WTC11 (cell line): ENCODE data around the gene WDFY4. TPM values are rescaled to one million over a fixed set of nuclear protein-coding genes. Genes with fewer than 3 reads are reported as not detected.

Experiments
- ATAC-seq: fragments of 200-7000 bp; cut with Tn5 transposase; 2 replicates; pipeline ENCODE4 v1.10.0; 2021; ENCODE audit warnings: mild to moderate bottlenecking, moderate library complexity
- CTCF ChIA-PET: fragments of 300-600 bp; sonication (Branson Sonifier 250); formaldehyde crosslinking; loops from one replicate; lab custom pipeline; 2021; ENCODE audit warnings: antibody characterized with exemption; lab: Charles Lee
- POLR2A ChIA-PET: fragments of 350-600 bp; sonication (Branson Sonifier 250); formaldehyde crosslinking; loops from one replicate; lab custom pipeline; 2021; ENCODE audit warnings: antibody characterized with exemption; lab: Charles Lee
- DNase-seq: peaks from one replicate; pipeline ENCODE4 v3.0.0; 2021; ENCODE audit warnings: low spot score
- H3K27ac Mint-ChIP-seq: 2 replicates; pipeline ENCODE4 v1.8.0; 2021; ENCODE audit warnings: mixed read lengths
- H3K27me3 Mint-ChIP-seq: 2 replicates; pipeline ENCODE4 v1.8.0; 2021; ENCODE audit warnings: low read depth, mild to moderate bottlenecking, moderate library complexity, mixed read lengths
- H3K36me3 Mint-ChIP-seq: 2 replicates; pipeline ENCODE4 v1.8.0; 2021; ENCODE audit warnings: mixed read lengths
- H3K4me1 Mint-ChIP-seq: 2 replicates; pipeline ENCODE4 v1.8.0; 2022; ENCODE audit warnings: mixed read lengths
- H3K4me3 Mint-ChIP-seq: 2 replicates; pipeline ENCODE4 v1.8.0; 2021; ENCODE audit warnings: mild to moderate bottlenecking, moderate library complexity, mixed read lengths
- H3K9me3 Mint-ChIP-seq: 2 replicates; pipeline ENCODE4 v1.8.0; 2021; ENCODE audit warnings: mixed read lengths
- AR ChIP-seq: fragments of 250-450 bp; sonication (Bioruptor Pico); IDR thresholded peaks from 2 replicates; pipeline ENCODE4 v1.9.0; 2021; ENCODE audit warnings: mild to moderate bottlenecking
- CDX4 ChIP-seq: fragments of 250-450 bp; sonication (Bioruptor Pico); IDR thresholded peaks from 2 replicates; pipeline ENCODE4 v1.9.0; 2021; ENCODE audit warnings: moderate library complexity, mild to moderate bottlenecking, inconsistent platforms, borderline replicate concordance
- GABPB1 ChIP-seq: sonication (generic); formaldehyde crosslinking; IDR thresholded peaks from 2 replicates; pipeline ENCODE4 v1.8.1; 2023; ENCODE audit warnings: mild to moderate bottlenecking, missing genetic modification reagents
- HMGA2 ChIP-seq: fragments of 250-450 bp; sonication (Bioruptor Pico); IDR thresholded peaks from 2 replicates; pipeline ENCODE4 v1.4.0; 2021; ENCODE audit warnings: mild to moderate bottlenecking, moderate library complexity
- HMGXB4 ChIP-seq: sonication (generic); formaldehyde crosslinking; IDR thresholded peaks from 2 replicates; pipeline ENCODE4 v1.8.1; 2023; ENCODE audit warnings: mild to moderate bottlenecking, moderate library complexity, missing genetic modification reagents
- IRF2 ChIP-seq: sonication (generic); formaldehyde crosslinking; IDR thresholded peaks from 2 replicates; pipeline ENCODE4 v1.8.0; 2022; ENCODE audit warnings: low read depth, missing genetic modification reagents, borderline replicate concordance
- JAZF1 ChIP-seq: fragments of 250-450 bp; sonication (Bioruptor Pico); IDR thresholded peaks from 2 replicates; pipeline ENCODE4 v1.9.0; 2021; ENCODE audit warnings: moderate library complexity, mild to moderate bottlenecking, inconsistent platforms
- KAT7 ChIP-seq: sonication (generic); formaldehyde crosslinking; IDR thresholded peaks from 2 replicates; pipeline ENCODE4 v1.8.1; 2023; ENCODE audit warnings: missing genetic modification reagents, mild to moderate bottlenecking, borderline replicate concordance
- MYBL2 ChIP-seq: sonication (generic); formaldehyde crosslinking; IDR thresholded peaks from 2 replicates; pipeline ENCODE4 v1.8.1; 2023; ENCODE audit warnings: mild to moderate bottlenecking, moderate library complexity, missing genetic modification reagents
- NFYB ChIP-seq: sonication (generic); formaldehyde crosslinking; conservative IDR thresholded peaks from 2 replicates; pipeline ENCODE4 v1.8.0; 2022; ENCODE audit warnings: low read depth, missing genetic modification reagents
- NR1H2 ChIP-seq: sonication (generic); formaldehyde crosslinking; IDR thresholded peaks from 2 replicates; pipeline ENCODE4 v1.9.0; 2021; ENCODE audit warnings: mild to moderate bottlenecking, moderate library complexity, missing genetic modification reagents
- NR3C1 ChIP-seq: sonication (generic); formaldehyde crosslinking; conservative IDR thresholded peaks from 2 replicates; pipeline ENCODE4 v1.8.1; 2023; ENCODE audit warnings: low read depth, mild to moderate bottlenecking, missing genetic modification reagents
- TP53 ChIP-seq: sonication (generic); formaldehyde crosslinking; IDR thresholded peaks from 2 replicates; pipeline ENCODE4 v1.8.1; 2023; ENCODE audit warnings: mild to moderate bottlenecking, missing genetic modification reagents
- ZBTB21 ChIP-seq: sonication (generic); formaldehyde crosslinking; IDR thresholded peaks from 2 replicates; pipeline ENCODE4 v1.8.1; 2023; ENCODE audit warnings: mild to moderate bottlenecking, missing genetic modification reagents, borderline replicate concordance
- ZNF232 ChIP-seq: sonication (generic); formaldehyde crosslinking; IDR thresholded peaks from 2 replicates; pipeline ENCODE4 v1.8.0; 2022; ENCODE audit warnings: mild to moderate bottlenecking, missing genetic modification reagents
- ZNF263 ChIP-seq: sonication (generic); formaldehyde crosslinking; IDR thresholded peaks from 2 replicates; pipeline ENCODE4 v1.8.1; 2022; ENCODE audit warnings: low read depth, mild to moderate bottlenecking, moderate library complexity, missing genetic modification reagents
- ZNF396 ChIP-seq: fragments of 250-450 bp; sonication (Bioruptor Pico); IDR thresholded peaks from 2 replicates; pipeline ENCODE4 v1.8.0; 2021; ENCODE audit warnings: mild to moderate bottlenecking, moderate library complexity, borderline replicate concordance
- total RNA-seq: library from RNA; stranded (reverse); gene quantifications from 3 replicates; pipeline ENCODE4 v1.2.3, GENCODE V29; 2021

The WDFY4 gene
- total RNA-seq, 1 experiment from 2014 or later, result 0.13 TPM

GRCh38 chr10:48844616-48845015 is 159.9 kb downstream of the WDFY4 start:
- Mint-ChIP-seq H3K36me3 (no peaks in the 10 kb centered on the region), H3K4me3 (no peak overlapping the region), H3K9me3 (no peaks in the 10 kb centered on the region), H3K27me3 (no peaks in the 10 kb centered on the region), H3K4me1 (no peaks in the 10 kb centered on the region), H3K27ac (no peak overlapping the region)
- no peak for ATAC-seq
- ChIA-PET CTCF (no interaction called here), POLR2A (no interaction called here)
- DNase-seq, result no peak
- TF ChIP-seq ZBTB21 (CRISPR knock-in tag) (no peak), CDX4 (CRISPR knock-in tag) (no peak), HMGA2 (CRISPR knock-in tag) (no peak), ZNF396 (CRISPR knock-in tag) (no peak), GABPB1 (no peak), KAT7 (CRISPR knock-in tag) (no peak), NFYB (no peak), NR1H2 (CRISPR knock-in tag) (no peak), IRF2 (no peak), TP53 (no peak), NR3C1 (CRISPR knock-in tag) (no peak)

GRCh38 chr10:48845512-48845911 is 160.8 kb downstream of the WDFY4 start:
- H3K9me3 Mint-ChIP-seq, result no peaks in the 10 kb centered on the region
- no peaks in the 10 kb centered on the region for H3K36me3 Mint-ChIP-seq
- ChIA-PET POLR2A (no interaction called here), CTCF (no interaction called here)
- DNase-seq, result no peak
- no peaks in the 10 kb centered on the region for H3K4me1 Mint-ChIP-seq
- no peak overlapping the region for H3K27ac Mint-ChIP-seq
- TF ChIP-seq AR (CRISPR knock-in tag) (no peak), HMGXB4 (no peak), ZNF232 (CRISPR knock-in tag) (no peak)
- H3K27me3 Mint-ChIP-seq, result no peaks in the 10 kb centered on the region
- H3K4me3 Mint-ChIP-seq, result no peak overlapping the region
- no peak for ATAC-seq

GRCh38 chr10:48847691-48848090 is 163.0 kb downstream of the WDFY4 start:
- Mint-ChIP-seq H3K36me3 (no peaks in the 10 kb centered on the region), H3K27ac (no peak overlapping the region), H3K4me1 (no peaks in the 10 kb centered on the region), H3K4me3 (no peak overlapping the region), H3K27me3 (no peaks in the 10 kb centered on the region), H3K9me3 (no peaks in the 10 kb centered on the region)
- TF ChIP-seq MYBL2 (no peak), JAZF1 (CRISPR knock-in tag) (no peak), AR (CRISPR knock-in tag) (no peak), ZNF263 (CRISPR knock-in tag) (no peak)
- no peak for ATAC-seq
- POLR2A ChIA-PET, result no interaction called here
- DNase-seq, result no peak
- CTCF ChIA-PET, result no interaction called here
